NCI-H2107 treated with DMSO at 0.1 percent for 48 hours (cell line): ENCODE results near the gene CXCL17.

Source experiments
- DNase-seq: peaks from one replicate; lab custom pipeline; 2025; ENCODE audit not compliant: unreplicated experiment; lab: John Stamatoyannopoulos, UW

CXCL17 gene

DNA sequence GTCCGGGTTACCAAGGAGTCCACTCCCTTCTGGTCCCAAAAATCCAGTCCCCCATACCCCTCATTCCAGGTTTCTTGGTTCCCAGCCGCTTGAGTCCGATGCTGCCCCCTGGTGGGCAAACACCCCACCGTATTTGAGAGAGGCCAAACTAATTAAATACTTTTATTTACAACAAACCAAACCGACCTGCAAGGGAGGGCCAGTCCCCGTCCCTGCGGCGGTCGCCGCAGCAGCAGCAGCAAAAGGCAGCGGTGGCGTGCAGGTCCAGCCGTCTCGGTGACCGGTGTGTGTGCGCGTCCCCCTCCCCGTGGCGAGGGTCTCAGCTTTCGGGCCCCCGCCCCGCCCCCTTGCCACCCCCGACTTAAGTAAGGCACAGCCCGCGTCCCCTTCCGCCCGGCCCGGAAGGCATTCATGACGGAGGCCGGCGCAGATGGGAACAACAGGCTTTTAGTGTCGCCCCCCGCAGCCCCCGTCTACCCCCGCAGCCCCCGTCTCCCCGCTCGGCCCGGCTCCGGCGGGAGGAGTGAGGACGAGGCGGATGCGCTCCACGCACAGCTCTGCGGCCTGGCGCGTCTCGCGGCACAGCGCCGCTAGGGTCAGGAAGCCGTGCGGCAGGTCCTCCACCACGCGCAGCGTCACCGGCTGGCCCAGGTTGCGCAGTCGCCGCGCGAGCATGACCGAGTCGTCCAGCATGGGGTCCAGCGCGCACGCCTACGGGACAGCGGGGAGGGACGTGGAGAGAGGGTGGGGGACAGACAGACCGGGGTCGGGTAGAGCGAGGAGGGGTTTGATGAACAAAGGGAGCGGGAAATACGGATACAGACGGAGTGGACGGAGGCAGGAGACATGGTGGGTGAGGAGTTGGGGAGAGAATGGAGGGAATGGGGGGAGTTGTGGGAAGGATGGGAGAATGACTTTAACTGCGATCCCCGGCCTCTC, 41.1 kb downstream of the CXCL17 start:
- DNase-seq: peak; percentile 14

DNA sequence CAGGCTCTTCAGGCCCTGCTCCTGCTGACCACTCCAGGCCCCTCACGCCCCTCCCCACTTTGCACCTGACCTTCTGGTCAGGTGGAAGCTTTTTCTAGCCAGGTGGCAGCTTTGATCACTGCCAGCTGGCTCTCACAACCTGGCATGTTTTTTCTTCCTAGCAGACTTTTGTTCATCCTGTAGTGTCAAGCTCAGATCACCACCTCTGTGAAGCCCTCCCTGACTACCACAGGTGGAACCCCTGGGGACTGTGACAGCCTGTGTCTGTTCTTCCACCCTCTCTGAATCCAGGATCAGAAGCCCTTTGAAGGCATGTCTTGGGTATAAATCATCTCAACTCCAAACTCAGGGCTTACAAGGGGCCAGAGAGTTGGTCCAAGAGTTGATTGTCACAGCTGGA, 42.3 kb downstream of the CXCL17 start:
- no peak for DNase-seq

DNA sequence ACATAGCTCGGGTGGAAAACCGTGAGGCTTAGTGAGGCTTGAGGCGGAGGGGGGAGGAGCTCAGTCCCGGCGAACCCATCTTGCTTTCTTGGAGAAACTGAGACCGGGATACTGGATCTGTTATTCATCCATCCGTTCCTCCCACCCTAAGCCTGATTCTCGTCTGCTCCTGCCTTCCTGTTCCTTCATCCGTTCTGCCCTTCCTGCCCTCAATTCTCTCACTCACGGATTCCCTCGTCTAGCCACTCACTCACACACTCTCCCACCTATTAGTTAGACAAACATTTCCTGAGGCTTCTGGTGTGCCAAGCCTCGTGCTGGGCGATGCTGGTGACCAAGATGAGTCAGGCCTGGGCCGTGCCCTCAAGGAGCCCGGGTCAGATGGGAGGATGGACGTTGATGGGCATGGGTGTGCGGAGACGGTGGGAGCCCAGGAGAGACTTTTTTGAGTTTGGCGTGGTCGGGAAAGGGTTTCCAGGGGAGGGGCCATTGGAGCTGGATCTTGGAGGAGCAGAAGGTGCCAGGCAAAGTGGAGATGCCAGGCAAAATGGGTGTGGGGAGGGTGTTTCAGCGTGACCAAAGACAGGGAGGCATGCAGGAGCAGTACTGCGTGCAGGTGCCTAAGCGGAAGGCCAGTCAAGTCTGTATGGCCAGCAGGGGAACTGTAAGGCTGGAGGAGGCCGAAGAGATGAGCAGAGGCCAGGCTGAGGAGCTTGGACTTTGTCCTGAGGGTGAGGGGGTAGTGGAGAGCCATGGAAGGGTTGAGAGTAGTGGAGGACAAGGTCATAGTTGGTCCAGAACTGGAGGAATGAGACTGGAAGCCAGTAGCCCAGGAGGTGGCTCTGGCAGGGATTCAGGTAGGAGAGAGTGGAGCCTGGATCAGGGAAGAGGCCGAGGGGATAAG, 45.2 kb downstream of the CXCL17 start:
- DNase-seq: no peak

DNA sequence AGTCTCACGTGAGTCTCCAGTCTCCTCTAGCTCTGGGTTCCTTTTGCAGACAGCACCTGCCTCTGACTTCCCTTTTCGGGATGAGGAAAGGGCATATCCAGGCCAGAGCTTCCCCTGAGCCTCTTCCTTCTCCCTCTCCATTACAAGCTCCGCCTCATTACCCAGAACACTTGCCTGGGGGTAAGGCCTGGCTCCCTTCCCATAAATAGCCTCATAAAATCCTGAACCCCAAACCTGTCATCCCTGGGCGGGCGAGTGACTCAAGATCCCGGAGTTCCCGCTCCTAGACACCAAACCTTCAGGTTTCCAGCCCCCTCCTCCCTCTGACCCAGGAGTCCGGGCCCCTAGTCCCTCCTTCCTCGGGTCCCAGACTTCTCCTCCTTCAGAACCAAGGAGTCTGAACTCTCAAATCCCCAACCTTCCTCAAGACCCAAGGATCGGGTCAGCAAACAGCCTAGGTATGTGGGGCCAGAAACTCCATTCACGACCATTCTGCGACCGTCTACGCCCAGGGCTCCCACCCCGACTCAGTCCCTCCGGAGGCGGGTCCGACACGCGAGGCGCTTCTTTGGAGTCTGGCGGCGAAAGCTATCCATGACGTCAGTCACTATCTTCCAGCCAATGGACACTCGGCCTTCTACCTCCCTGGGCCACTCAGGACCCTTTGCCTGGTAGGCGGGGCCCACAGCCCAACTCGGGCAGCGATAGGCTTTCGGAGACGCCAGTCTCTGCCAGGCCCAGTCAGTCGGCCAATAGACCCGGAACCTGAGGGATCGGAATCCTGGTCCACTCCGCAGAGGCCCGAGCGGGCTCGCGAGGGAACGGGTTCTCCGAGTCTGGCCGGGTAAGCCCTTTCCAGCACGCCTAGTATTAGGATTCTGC, 46.1 kb downstream of the CXCL17 start:
- DNase-seq: peak; percentile 87

DNA sequence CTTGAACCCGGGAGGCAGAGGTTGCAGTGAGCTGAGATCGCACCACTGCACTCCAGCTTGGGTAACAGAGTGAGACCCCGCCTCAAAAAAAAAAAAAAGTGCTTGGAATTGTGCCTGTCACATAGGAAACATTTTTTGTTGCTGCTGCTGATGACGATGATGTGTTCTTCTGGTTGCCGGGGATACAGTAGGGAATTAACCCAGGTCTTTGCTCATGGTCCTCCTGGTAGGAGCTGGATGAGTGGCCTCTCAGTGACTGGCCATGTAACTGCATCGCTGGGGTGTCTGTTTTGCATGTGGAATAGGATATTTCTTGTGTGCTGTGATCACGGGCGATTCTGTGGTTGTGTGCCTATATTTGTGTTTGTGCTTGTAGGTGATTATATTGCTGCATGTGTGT, 48.0 kb downstream of the CXCL17 start:
- DNase-seq: no peak

DNA sequence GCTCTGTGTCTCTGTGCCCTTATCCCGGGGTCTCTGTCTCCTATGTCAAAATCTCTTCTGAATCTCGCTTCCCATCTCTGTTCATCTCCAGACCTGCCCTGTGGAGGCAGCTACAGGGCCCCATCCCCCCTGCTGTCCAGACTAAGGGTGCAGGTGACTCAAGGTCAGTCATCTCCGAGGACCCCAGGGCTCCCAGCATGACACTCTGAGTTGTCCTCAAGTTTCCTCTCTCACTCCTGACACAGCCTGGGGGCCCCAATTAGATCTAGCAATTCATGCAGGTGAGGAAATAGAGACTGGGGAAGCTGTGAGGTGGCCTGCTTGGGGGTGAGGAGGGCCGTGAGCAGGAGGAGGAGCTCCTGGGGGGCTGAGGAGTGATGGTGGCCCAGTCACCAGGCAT, 50.6 kb downstream of the CXCL17 start:
- no peak for DNase-seq

DNA sequence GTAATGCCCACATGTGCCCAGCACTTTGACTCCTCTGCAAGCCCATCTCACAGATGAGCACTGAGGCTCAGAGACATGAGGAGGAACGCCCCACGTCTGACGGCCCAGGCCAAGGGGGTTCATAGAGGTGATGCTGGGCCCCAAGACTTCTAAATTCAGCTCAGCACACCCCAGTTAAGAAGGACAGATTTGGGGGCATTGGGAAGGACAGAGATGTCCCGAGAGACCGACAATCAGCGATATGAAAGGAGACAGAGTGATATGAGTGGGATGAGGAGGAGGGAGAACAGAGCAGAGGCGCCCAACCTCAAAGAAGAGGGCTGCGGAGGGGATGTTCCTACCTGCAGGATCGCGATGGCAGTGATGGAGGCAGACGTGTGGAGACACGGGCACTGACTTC, 52.8 kb downstream of the CXCL17 start, which contains the start of gene CNFN:
Gene CNFN (minus strand): TSS at position 399 of the 400 bp plus-strand sequence. CDS start 1,260 bp downstream, outside the sequence.
- no peak for DNase-seq

DNA sequence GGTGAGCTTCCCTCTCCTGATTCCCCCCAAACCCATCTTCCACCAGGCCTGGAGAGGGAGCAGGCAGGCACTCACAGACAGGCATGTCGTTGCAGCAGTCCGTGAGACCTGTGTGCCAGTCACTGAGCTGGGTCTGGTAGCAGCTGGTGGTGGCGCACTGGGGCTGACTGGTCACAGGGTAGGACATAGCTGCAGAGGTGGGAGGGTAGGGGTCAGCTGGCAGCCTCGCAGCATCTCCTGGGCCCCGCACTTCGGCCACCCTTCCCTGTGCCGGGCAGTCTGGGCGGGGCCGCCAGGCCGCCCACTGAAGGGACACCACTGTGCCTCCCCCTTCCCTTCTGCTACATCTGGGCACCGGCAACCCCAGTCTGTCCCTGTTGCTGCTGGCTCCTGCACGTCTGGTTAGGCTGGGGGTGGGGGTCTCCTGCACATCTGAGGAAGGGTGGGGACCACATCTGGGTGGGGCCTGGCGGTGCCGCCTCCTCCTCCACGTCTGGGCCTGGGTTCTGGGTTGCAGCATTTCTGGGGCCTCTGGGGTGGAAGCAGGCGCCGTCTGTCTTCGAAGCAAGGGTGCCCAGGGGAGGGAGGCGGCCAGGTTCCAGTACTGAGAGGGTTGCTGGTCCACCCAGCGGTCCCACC, 53.8 kb downstream of the CXCL17 start:
- no peak for DNase-seq

DNA sequence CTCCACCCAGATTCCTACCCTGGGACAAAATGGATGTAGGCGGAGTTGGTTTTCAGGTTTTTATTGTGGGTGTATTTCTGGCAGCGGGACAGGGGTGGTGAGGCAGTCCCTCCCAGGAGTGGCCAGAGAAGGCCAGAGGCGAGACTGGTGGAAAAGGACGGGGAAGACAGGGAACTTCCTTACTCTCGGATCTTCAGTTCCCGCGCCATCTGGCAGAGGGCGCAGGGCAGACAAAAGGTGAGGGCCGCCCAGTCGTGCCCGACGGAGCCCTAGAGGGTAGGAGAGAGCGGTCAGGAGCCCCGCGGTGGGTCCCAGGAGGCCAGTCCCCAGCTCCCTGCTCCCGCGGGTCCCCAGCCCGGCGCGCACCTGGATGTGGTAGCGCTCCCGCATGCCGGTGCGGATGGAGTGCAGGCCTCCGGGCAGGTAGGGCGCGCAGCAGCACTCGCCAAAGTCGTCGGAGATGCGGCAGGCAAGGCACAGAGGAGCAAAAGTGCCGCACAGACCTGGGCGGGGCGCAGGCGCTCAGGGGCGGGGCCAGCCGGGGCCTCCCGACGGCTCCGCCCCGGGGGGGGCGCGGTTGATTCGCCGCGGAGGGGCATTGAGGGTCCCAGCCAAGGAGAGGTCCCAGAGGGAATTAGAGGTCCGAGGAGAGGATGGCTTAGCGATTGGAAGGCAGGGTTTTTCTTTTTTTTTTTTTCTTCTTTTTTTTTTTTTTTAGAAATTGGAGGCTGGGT, 55.6 kb downstream of the CXCL17 start:
- DNase-seq: no peak

DNA sequence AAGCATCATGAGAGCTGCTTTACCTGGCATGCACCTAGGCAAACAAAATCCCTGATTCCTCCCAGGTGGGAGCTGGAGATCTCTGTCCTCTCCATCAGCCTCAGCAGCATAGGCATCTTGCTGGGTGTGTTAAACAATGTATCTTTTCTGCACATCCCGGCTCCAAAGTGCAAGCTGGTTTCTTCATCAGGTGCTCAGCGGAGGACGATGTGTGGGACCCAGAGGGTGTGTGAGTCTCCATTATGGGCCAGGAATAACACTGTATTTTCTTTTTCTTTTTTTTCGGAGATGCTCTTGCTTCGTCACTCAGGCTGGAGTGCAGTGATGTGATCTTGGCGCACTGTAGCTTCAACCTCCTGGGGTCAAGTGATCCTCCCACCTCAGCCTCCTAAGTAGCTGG, 62.6 kb downstream of the CXCL17 start:
- no peak for DNase-seq
